Skeletal muscle cell (primary cell): ENCODE data around the gene PTH2.
"Not testable (repeated sequence)": the region's sequence is repeated elsewhere in the genome, so short reads cannot be mapped to it uniquely, and the experiment has no call there.

Source experiments
- DNase-seq: peaks from one replicate; pipeline ENCODE4 v3.0.0-alpha.2; 2010; ENCODE audit warnings: low read depth
- H3K4me3 ChIP-seq: 2 replicates; pipeline ENCODE4 v1.5.1; 2011; ENCODE audit warnings: low read depth, mild to moderate bottlenecking, control low read depth, low read length, moderate library complexity

PTH2 gene

GRCh38 chr19:49451430-49452181 is 28.4 kb upstream of the PTH2 start, which contains the start of gene PIH1D1:
Gene PIH1D1, minus strand, starts transcription at chr19:49451814. Its CDS starts 240 bp downstream, at chr19:49451574.
- DNase-seq = peak; percentile 96

GRCh38 chr19:49450405-49450804 is 27.2 kb upstream of the PTH2 start:
- peak overlapping the region; percentile 95 for H3K4me3 ChIP-seq
- no peak for DNase-seq

More at GRCh38 chr19:49451430-49452181, 28.4 kb upstream of the PTH2 start, which contains the start of gene PIH1D1:
- H3K4me3 ChIP-seq = peak within 1 kb of the TSS; percentile 95

- DNase-seq = no peak
- no peak overlapping the region for H3K4me3 ChIP-seq
Observed at GRCh38 chr19:49448432-49448786, 25.2 kb upstream of the PTH2 start.

- no peak for DNase-seq
- no peak overlapping the region for H3K4me3 ChIP-seq
Observed at GRCh38 chr19:49447485-49448431, 24.5 kb upstream of the PTH2 start.

GRCh38 chr19:49445997-49446396 is 22.8 kb upstream of the PTH2 start:
- no peak for DNase-seq
- no peak overlapping the region for H3K4me3 ChIP-seq

GRCh38 chr19:49444100-49444700 is 21.0 kb upstream of the PTH2 start:
- DNase-seq, H3K4me3 ChIP-seq: not testable (repeated sequence)

- DNase-seq = peak; percentile 82
- H3K4me3 ChIP-seq = peak overlapping the region; percentile 65
Observed at GRCh38 chr19:49443366-49444099, 20.3 kb upstream of the PTH2 start.

GRCh38 chr19:49442771-49443365 is 19.6 kb upstream of the PTH2 start:
- peak; percentile 41 for DNase-seq
- peak overlapping the region; percentile 65 for H3K4me3 ChIP-seq

- peak overlapping the region; percentile 65 for H3K4me3 ChIP-seq
Observed at GRCh38 chr19:49442354-49442753, 19.1 kb upstream of the PTH2 start.

GRCh38 chr19:49441960-49442350 is 18.7 kb upstream of the PTH2 start:
- no peak for DNase-seq
- H3K4me3 ChIP-seq = no peak overlapping the region

More at GRCh38 chr19:49442354-49442753, 19.1 kb upstream of the PTH2 start:
- DNase-seq = no peak

- peak within 1 kb of the TSS; percentile 65 for H3K4me3 ChIP-seq
- DNase-seq = no peak
Observed at GRCh38 chr19:49441210-49441959, 18.1 kb upstream of the PTH2 start, which contains the start of gene SLC17A7. Gene SLC17A7, minus strand, starts transcription at chr19:49441527. Its CDS starts 148 bp downstream, at chr19:49441379.

- H3K4me3 ChIP-seq = no peak overlapping the region
- no peak for DNase-seq
Observed at GRCh38 chr19:49440439-49441209, 17.4 kb upstream of the PTH2 start.

GRCh38 chr19:49439836-49440235 is 16.6 kb upstream of the PTH2 start:
- no peak overlapping the region for H3K4me3 ChIP-seq
- no peak for DNase-seq

- DNase-seq = no peak
- H3K4me3 ChIP-seq = no peak overlapping the region
Observed at GRCh38 chr19:49438261-49438660, 15.0 kb upstream of the PTH2 start.

GRCh38 chr19:49437231-49437630 is 14.0 kb upstream of the PTH2 start:
- DNase-seq = no peak
- no peak overlapping the region for H3K4me3 ChIP-seq

GRCh38 chr19:49436381-49437017 is 13.3 kb upstream of the PTH2 start:
- DNase-seq = no peak
- no peak overlapping the region for H3K4me3 ChIP-seq

GRCh38 chr19:49435670-49436069 is 12.4 kb upstream of the PTH2 start:
- no peak overlapping the region for H3K4me3 ChIP-seq
- DNase-seq = no peak
